ENCODE measurements around the gene RNF152.
A peak's percentile ranks its signal among the peaks of the same experiment; 100 is the strongest.

RNF152 gene

GRCh38 chr18:61847164-61847791, 45.5 kb downstream of the RNF152 start:
- Histone ChIP-seq H3K36me3 (peaks cover 0 to 5% (median 0%) of the 10 kb centered on the region in 3 donors), H3K4me1 (peaks cover 0 to 51% (median 22%) of the 10 kb centered on the region in 4 donors), H3K4me3 (no peak overlapping the region), H3K9me3 (no peaks in the 10 kb centered on the region), H3K27ac (no peak overlapping the region), H3K27me3 (no peaks in the 10 kb centered on the region)
- no peak for TF ChIP-seq CTCF (IDR thresholded peaks at IDR 0.05)
- intact Hi-C loops (cut with DNase I; ENCODE audit: low total_unique reads), result no loop called here
- no peak for DNase-seq

DNA sequence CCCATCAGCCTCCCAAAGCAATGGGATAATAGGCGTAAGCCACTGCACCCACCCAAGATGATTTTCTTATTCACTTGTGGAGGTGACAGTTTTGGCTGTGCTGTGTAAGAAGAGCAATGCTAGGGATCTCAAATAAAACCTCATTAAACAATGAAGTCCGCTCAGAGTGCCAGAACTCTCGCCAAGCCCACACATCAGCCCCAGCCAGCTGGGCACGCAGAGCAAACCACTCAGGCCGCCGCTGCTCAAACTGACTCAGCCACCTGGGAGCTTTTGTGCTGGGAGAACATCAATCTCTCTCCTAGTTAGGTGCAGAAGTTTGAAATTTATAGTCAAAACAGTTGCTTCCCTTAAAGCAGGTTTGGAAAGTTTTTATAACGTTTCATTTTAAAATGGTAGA, 47.6 kb downstream of the RNF152 start:
- Histone ChIP-seq H3K4me3 (no peak overlapping the region), H3K27me3 (no peaks in the 10 kb centered on the region), H3K4me1 (peaks cover 5 to 51% (median 18%) of the 10 kb centered on the region in 4 donors), H3K36me3 (peaks cover 0 to 5% (median 0%) of the 10 kb centered on the region in 3 donors), H3K9me3 (no peaks in the 10 kb centered on the region), H3K27ac (no peak overlapping the region)
- TF ChIP-seq CTCF (IDR thresholded peaks at IDR 0.05), result no peak
- intact Hi-C loops (cut with DNase I; ENCODE audit: low total_unique reads), result no loop called here
- no peak for DNase-seq

- no peak overlapping the region for H3K4me3 ChIP-seq
- no peak for DNase-seq
- no peak for TF ChIP-seq CTCF (IDR thresholded peaks at IDR 0.05)
- no peaks in the 10 kb centered on the region for H3K27me3 ChIP-seq
- peaks cover 5 to 50% (median 14%) of the 10 kb centered on the region in 4 donors for H3K4me1 ChIP-seq
- H3K36me3 ChIP-seq, result peaks cover 0 to 5% (median 0%) of the 10 kb centered on the region in 3 donors
- intact Hi-C loops (cut with DNase I; ENCODE audit: low total_unique reads), result no loop called here
- no peaks in the 10 kb centered on the region for H3K9me3 ChIP-seq
- no peak overlapping the region for H3K27ac ChIP-seq
Measured at GRCh38 chr18:61844726-61845125, 48.1 kb downstream of the RNF152 start.

- no peak for DNase-seq
- H3K9me3 ChIP-seq, result no peaks in the 10 kb centered on the region
- peaks cover 0 to 5% (median 0%) of the 10 kb centered on the region in 3 donors for H3K36me3 ChIP-seq
- no peaks in the 10 kb centered on the region for H3K27me3 ChIP-seq
- peaks cover 5 to 46% (median 20%) of the 10 kb centered on the region in 4 donors for H3K4me1 ChIP-seq
- intact Hi-C loops (cut with DNase I; ENCODE audit: low total_unique reads), result no loop called here
- H3K4me3 ChIP-seq, result no peak overlapping the region
- TF ChIP-seq CTCF (IDR thresholded peaks at IDR 0.05), result no peak
- H3K27ac ChIP-seq, result peak overlapping the region in 1 of 2 donors; percentile 45
Measured at GRCh38 chr18:61842146-61842545, 50.7 kb downstream of the RNF152 start.

GRCh38 chr18:61841706-61842105, 51.1 kb downstream of the RNF152 start:
- no peak for TF ChIP-seq CTCF (IDR thresholded peaks at IDR 0.05)
- Histone ChIP-seq H3K4me1 (peaks cover 5 to 51% (median 20%) of the 10 kb centered on the region in 4 donors), H3K9me3 (no peaks in the 10 kb centered on the region), H3K36me3 (peaks cover 0 to 5% (median 0%) of the 10 kb centered on the region in 3 donors), H3K27me3 (no peaks in the 10 kb centered on the region), H3K4me3 (no peak overlapping the region), H3K27ac (peak overlapping the region in 1 of 2 donors; percentile 45)
- no peak for DNase-seq
- intact Hi-C loops (cut with DNase I; ENCODE audit: low total_unique reads), result no loop called here

Data from tibial artery (tissue), 4 donors.